OCI-LY3 (cell line): ENCODE measurements around the gene PCLO.

ENCODE experiments used
- EZH2phosphoT487 ChIP-seq: fragments of 200-600 bp; shearing (Covaris generic); IDR thresholded peaks from 2 replicates; pipeline ENCODE4 v1.6.1; 2018; ENCODE audit warnings: antibody characterized with exemption, mixed run types, low read depth
- TF ChIP-seq, protein P1 (sequence below): fragments of 200-600, 300-600 bp; sonication (generic); IDR thresholded peaks from 2 replicates; pipeline ENCODE4 v1.5.1; 2014; ENCODE audit warnings: antibody characterized with exemption, low read length, low read depth

DNA sequence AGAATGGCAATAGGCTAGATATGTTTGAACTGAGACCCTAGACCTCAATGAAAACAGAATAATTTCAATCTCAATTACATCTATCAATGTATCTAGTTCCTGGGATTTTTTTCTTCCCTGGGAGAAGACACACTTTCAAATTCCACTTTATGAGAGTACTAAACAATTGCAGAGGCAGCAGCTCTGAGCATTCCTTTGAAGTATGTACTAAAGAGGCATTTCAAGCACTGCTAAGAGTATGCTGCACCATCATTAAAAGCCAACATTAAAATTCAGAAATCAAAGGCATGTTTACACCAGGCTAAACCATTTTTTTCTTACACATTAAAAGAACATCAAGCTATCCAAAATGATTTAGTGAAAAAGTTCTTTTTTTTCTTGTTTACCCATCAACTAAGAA lies 421.2 kb downstream of the PCLO start:
- TF ChIP-seq, protein P1, sequence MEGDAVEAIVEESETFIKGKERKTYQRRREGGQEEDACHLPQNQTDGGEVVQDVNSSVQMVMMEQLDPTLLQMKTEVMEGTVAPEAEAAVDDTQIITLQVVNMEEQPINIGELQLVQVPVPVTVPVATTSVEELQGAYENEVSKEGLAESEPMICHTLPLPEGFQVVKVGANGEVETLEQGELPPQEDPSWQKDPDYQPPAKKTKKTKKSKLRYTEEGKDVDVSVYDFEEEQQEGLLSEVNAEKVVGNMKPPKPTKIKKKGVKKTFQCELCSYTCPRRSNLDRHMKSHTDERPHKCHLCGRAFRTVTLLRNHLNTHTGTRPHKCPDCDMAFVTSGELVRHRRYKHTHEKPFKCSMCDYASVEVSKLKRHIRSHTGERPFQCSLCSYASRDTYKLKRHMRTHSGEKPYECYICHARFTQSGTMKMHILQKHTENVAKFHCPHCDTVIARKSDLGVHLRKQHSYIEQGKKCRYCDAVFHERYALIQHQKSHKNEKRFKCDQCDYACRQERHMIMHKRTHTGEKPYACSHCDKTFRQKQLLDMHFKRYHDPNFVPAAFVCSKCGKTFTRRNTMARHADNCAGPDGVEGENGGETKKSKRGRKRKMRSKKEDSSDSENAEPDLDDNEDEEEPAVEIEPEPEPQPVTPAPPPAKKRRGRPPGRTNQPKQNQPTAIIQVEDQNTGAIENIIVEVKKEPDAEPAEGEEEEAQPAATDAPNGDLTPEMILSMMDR = no peak
- no peak for TF ChIP-seq EZH2phosphoT487
